ENCODE results near the gene DAB1. TPM values are rescaled to one million over a fixed set of nuclear protein-coding genes. Genes with fewer than 3 reads are reported as not detected.

Gene DAB1
- total and polyA plus RNA-seq, 7 donors, result under 0.01 to 1.1 (median 0.75) TPM; not detected in 1

DNA sequence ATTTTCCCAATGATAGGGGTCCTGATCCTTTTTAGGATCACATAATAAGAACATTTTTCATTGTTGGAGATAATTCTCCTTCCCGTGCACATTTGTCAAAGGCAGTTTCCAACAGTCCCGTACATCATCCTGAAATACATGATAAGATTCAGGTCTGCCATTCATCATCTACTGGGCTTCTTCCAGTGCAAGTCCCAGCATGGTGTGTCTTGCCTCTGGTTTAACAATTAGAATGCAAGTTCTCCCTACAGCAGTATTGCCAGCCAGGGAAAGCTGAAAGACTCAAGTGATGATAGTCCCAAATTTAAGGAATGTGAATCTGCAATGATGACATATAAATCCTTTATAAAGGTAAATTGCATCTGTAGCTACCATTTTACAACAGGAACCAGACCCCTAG lies 146.2 kb downstream of the DAB1 start:
- 94 to 96% methylated on average over 2 of the region's 2 CpGs for WGBS, 2 donors
- intact Hi-C loops (cut with DNase I), result no loop called here
- Histone ChIP-seq H3K4me3 (no peak overlapping the region), H3K27me3 (no peaks in the 10 kb centered on the region), H3K4me1 (no peaks in the 10 kb centered on the region), H3K9me3 (no peaks in the 10 kb centered on the region), H3K27ac (no peak overlapping the region), H3K36me3 (no peaks in the 10 kb centered on the region)
- no peak for DNase-seq
- TF ChIP-seq POLR2A (IDR thresholded peaks at IDR 0.05), result no peak
- no peak for TF ChIP-seq POLR2AphosphoS5 (IDR thresholded peaks at IDR 0.05)
- TF ChIP-seq, protein P1, sequence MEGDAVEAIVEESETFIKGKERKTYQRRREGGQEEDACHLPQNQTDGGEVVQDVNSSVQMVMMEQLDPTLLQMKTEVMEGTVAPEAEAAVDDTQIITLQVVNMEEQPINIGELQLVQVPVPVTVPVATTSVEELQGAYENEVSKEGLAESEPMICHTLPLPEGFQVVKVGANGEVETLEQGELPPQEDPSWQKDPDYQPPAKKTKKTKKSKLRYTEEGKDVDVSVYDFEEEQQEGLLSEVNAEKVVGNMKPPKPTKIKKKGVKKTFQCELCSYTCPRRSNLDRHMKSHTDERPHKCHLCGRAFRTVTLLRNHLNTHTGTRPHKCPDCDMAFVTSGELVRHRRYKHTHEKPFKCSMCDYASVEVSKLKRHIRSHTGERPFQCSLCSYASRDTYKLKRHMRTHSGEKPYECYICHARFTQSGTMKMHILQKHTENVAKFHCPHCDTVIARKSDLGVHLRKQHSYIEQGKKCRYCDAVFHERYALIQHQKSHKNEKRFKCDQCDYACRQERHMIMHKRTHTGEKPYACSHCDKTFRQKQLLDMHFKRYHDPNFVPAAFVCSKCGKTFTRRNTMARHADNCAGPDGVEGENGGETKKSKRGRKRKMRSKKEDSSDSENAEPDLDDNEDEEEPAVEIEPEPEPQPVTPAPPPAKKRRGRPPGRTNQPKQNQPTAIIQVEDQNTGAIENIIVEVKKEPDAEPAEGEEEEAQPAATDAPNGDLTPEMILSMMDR (IDR thresholded peaks at IDR 0.05), result no peak
- TF ChIP-seq EP300 (IDR thresholded peaks at IDR 0.05), result no peak

DNA sequence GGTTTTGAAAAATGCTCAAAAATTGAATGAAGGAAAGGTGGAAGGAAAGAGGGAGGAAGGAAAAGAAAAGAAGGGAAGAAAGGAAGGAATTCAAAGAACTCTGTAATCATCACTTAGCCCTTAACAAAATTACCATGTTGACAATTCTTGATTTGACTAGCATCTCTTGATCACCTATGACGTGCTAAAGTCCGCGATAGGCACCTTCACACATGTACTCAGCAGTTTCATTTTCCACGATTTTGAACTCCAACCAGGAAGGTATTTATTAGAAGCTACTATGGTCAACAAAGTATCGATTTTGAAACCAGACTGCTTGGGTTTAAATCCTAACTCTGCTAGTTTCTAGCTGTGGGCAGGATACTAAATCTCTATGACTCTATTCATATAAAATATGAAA lies 146.9 kb downstream of the DAB1 start:
- intact Hi-C loops (cut with DNase I), result no loop called here
- 32 to 84% methylated on average over 5 of the region's 5 CpGs for WGBS, 2 donors
- Histone ChIP-seq H3K9me3 (no peaks in the 10 kb centered on the region), H3K36me3 (no peaks in the 10 kb centered on the region), H3K27ac (no peak overlapping the region), H3K27me3 (no peaks in the 10 kb centered on the region), H3K4me3 (no peak overlapping the region), H3K4me1 (no peaks in the 10 kb centered on the region)
- no peak for DNase-seq
- TF ChIP-seq EP300 (IDR thresholded peaks at IDR 0.05) (no peak), POLR2A (IDR thresholded peaks at IDR 0.05) (no peak), POLR2AphosphoS5 (IDR thresholded peaks at IDR 0.05) (no peak)
- TF ChIP-seq, protein P1 (IDR thresholded peaks at IDR 0.05), result no peak

DNA sequence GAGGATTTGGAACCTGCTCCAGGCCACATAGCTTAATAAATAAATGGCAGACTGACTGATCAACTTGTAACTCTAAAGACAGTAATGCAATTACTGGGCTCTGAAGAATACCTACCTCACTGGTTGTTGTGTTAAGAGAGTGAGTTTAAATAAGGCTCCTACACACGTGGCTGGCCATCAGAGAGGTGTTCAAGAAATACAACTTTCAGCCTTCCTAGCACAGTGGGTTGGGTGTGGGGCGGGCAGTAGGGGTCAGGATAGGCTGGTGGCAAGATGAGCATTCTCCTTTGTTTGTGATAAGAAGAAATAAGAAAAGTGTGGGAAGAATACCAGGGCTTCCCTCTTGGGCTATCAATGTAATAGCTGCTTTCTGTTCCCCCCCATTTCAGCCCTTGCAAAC lies 151.3 kb downstream of the DAB1 start:
- intact Hi-C loops (cut with DNase I), result no loop called here
- H3K36me3 ChIP-seq, result no peaks in the 10 kb centered on the region
- no peak overlapping the region for H3K27ac ChIP-seq
- H3K4me1 ChIP-seq, result no peaks in the 10 kb centered on the region
- H3K27me3 ChIP-seq, result no peaks in the 10 kb centered on the region
- WGBS, 2 donors, result 70 to 80% methylated on average over 2 of the region's 2 CpGs
- no peak for TF ChIP-seq POLR2AphosphoS5 (IDR thresholded peaks at IDR 0.05)
- TF ChIP-seq, protein P1 (IDR thresholded peaks at IDR 0.05), result no peak
- no peak for TF ChIP-seq EP300 (IDR thresholded peaks at IDR 0.05)
- H3K9me3 ChIP-seq, result no peaks in the 10 kb centered on the region
- H3K4me3 ChIP-seq, result no peak overlapping the region
- DNase-seq, result no peak

DNA sequence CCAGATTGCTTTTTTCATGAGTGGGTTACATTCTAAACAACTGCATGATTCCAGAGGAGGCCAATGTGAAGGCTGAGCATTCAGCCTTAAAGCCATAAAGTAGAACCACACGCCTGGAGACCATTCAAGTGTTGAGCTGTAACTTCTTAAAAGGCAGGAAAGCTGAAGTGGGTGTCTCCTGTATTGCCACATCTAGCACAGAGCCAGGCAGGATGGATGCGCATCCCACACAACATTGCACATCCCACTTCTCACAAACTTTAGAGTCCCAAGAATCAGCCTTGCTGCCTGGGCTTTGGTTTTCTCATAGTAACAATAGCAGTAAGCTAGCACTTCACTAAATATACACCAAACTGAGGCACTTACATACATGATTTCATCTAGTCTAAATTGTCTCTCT lies 151.7 kb downstream of the DAB1 start:
- 73 to 79% methylated on average over 2 of the region's 2 CpGs for WGBS, 2 donors
- Histone ChIP-seq H3K4me1 (no peaks in the 10 kb centered on the region), H3K27ac (no peak overlapping the region), H3K9me3 (no peaks in the 10 kb centered on the region), H3K4me3 (no peak overlapping the region), H3K36me3 (no peaks in the 10 kb centered on the region), H3K27me3 (no peaks in the 10 kb centered on the region)
- TF ChIP-seq, protein P1 (IDR thresholded peaks at IDR 0.05), result no peak
- TF ChIP-seq EP300 (IDR thresholded peaks at IDR 0.05) (no peak), POLR2AphosphoS5 (IDR thresholded peaks at IDR 0.05) (no peak), POLR2A (IDR thresholded peaks at IDR 0.05) (no peak)
- DNase-seq, result no peak
- intact Hi-C loops (cut with DNase I), result no loop called here

DNA sequence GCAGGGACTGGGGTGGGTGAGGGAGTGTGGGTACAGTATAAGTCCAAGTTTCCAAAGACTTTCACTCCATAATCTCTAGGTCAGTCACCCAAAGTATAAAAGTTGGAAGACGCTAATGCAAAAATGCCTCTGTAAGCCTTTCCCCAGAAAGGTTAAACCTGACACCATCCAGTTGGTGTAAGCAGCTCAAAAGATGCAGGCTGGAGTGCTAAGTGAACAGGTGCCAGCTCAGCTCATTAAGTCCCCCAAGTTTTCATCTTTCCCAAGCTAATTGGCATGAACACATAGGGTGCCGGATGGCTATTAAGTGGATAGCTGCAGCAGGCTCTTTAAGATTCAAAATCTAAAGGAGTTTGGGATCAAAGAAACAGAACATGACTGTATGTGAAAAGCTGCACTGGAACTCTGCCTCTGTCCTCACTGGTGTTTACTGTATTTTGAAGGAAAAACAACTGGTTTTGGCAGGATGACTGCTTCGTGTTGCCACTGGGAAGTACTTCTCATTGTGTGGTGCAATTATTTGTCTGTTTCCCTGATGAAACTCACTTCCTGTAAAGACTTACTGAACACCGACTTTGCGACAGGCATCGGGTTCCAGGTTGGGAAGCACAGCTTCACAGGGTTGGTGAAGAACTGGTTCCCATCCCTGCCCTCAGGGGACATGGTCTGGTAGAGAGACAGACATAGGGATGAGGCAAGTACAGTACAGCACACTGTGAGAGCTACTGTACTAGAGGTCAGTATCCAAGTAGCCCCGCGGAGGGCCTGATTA lies 152.7 kb downstream of the DAB1 start:
- Histone ChIP-seq H3K27me3 (no peaks in the 10 kb centered on the region), H3K4me1 (no peaks in the 10 kb centered on the region), H3K9me3 (no peaks in the 10 kb centered on the region), H3K4me3 (no peak overlapping the region), H3K27ac (no peak overlapping the region), H3K36me3 (no peaks in the 10 kb centered on the region)
- DNase-seq, result no peak
- TF ChIP-seq POLR2AphosphoS5 (IDR thresholded peaks at IDR 0.05) (no peak), POLR2A (IDR thresholded peaks at IDR 0.05) (no peak), EP300 (IDR thresholded peaks at IDR 0.05) (no peak)
- TF ChIP-seq, protein P1 (IDR thresholded peaks at IDR 0.05), result no peak
- 79 to 85% methylated on average over 8 of the region's 8 CpGs for WGBS, 2 donors
- intact Hi-C loops (cut with DNase I), result no loop called here

Measured in sigmoid colon (tissue), 7 donors.